Mammary epithelial cell (primary cell): ENCODE measurements around the gene ORC3.

Experiments
- EZH2 ChIP-seq: IDR thresholded peaks from 2 replicates; pipeline ENCODE4 v1.6.1; 2012; ENCODE audit warnings: low read length, inconsistent platforms, borderline replicate concordance
- TF ChIP-seq, protein P1 (sequence below), 2 donors: IDR thresholded peaks in 1 of 2; conservative IDR thresholded peaks in 1 of 2; 2 replicates each; pipeline ENCODE4 v1.5.1; 2011 to 2012; ENCODE audit warnings: inconsistent platforms in 2 of 2, low read length in 2 of 2, mild to moderate bottlenecking in 2 of 2, control low read depth in 1 of 2, low read depth in 1 of 2; ENCODE audit not compliant: insufficient read depth in 1 of 2; ENCODE audit errors: extremely low read depth in 1 of 2

- TF ChIP-seq, protein P1, sequence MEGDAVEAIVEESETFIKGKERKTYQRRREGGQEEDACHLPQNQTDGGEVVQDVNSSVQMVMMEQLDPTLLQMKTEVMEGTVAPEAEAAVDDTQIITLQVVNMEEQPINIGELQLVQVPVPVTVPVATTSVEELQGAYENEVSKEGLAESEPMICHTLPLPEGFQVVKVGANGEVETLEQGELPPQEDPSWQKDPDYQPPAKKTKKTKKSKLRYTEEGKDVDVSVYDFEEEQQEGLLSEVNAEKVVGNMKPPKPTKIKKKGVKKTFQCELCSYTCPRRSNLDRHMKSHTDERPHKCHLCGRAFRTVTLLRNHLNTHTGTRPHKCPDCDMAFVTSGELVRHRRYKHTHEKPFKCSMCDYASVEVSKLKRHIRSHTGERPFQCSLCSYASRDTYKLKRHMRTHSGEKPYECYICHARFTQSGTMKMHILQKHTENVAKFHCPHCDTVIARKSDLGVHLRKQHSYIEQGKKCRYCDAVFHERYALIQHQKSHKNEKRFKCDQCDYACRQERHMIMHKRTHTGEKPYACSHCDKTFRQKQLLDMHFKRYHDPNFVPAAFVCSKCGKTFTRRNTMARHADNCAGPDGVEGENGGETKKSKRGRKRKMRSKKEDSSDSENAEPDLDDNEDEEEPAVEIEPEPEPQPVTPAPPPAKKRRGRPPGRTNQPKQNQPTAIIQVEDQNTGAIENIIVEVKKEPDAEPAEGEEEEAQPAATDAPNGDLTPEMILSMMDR (conservative IDR thresholded peaks at IDR 0.05 in 1 of 2, IDR thresholded peaks at IDR 0.05 in 1 of 2; ENCODE audit: extremely low read depth in 1 of 2, insufficient read depth in 1 of 2, low read depth in 1 of 2, low read length in 2 of 2), result no peak
- no peak for TF ChIP-seq EZH2
Measured at GRCh38 chr6:87574237-87574804, 15.6 kb upstream of the ORC3 start.
